Subcutaneous abdominal adipose tissue (tissue), 5 donors: ENCODE measurements around the gene RC3H2.
A peak's percentile ranks its signal among the peaks of the same experiment; 100 is the strongest.
"Not testable (repeated sequence)": the region's sequence is repeated elsewhere in the genome, so short reads cannot be mapped to it uniquely, and the experiment has no call there.

ENCODE experiments used
- H3K27ac ChIP-seq: one replicate; pipeline ENCODE4 v1.7.0; 2013; ENCODE audit warnings: low read depth, mild to moderate bottlenecking, inconsistent platforms, low read length, moderate library complexity
- H3K27me3 ChIP-seq, 5 donors: one replicate each; pipeline ENCODE4 v1.7.0; 2013; ENCODE audit warnings: low read length in 5 of 5, inconsistent platforms in 1 of 5; ENCODE audit not compliant: control insufficient read depth in 5 of 5, insufficient read depth in 4 of 5
- H3K36me3 ChIP-seq, 5 donors: one replicate each; pipeline ENCODE4 v1.7.0; 2013; ENCODE audit warnings: low read length in 5 of 5; ENCODE audit not compliant: control insufficient read depth in 5 of 5, insufficient read depth in 5 of 5
- H3K4me1 ChIP-seq, 5 donors: one replicate each; pipeline ENCODE4 v1.7.0; 2013; ENCODE audit warnings: low read length in 5 of 5, mild to moderate bottlenecking in 3 of 5, moderate library complexity in 1 of 5; ENCODE audit not compliant: control insufficient read depth in 5 of 5, insufficient read depth in 5 of 5
- H3K4me3 ChIP-seq, 5 donors: one replicate each; pipeline ENCODE4 v1.7.0; 2013; ENCODE audit warnings: low read length in 5 of 5, low read depth in 1 of 5
- H3K9ac ChIP-seq, 5 donors: one replicate each; pipeline ENCODE4 v1.7.0; 2013; ENCODE audit warnings: low read length in 5 of 5, mild to moderate bottlenecking in 4 of 5, moderate library complexity in 3 of 5
- H3K9me3 ChIP-seq, 5 donors: one replicate each; pipeline ENCODE4 v1.7.0; 2013; ENCODE audit warnings: low read length in 5 of 5; ENCODE audit not compliant: control insufficient read depth in 5 of 5
- donor health status: healthy.
- donor health status: healthy.
- donor health status: healthy.
- donor health status: healthy.
- donor health status: healthy.

The RC3H2 gene

DNA sequence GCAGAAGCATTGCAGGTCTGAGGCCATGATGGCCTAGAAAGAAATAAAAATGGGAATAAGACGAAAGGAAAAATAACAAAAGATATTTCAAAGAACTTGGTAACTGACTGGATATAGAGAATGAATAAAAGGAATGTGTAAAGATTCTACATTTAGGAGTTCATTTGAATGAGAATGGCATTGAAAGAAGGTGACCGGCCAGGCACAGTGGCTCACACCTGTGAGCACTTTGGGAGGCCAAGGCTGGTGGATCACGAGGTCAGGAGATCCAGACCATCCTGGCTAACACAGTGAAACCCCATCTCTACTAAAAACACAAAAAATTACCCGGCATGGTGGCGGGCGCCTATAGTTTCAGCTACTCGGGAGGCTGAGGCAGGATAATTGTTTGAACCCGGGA, 17.6 kb upstream of the RC3H2 start:
- Histone ChIP-seq H3K27ac (no peak overlapping the region), H3K4me3 (no peak overlapping the region), H3K4me1 (no peaks in the 10 kb centered on the region), H3K27me3 (no peaks in the 10 kb centered on the region), H3K36me3 (peaks cover 6 to 24% (median 9%) of the 10 kb centered on the region in 5 donors), H3K9ac (no peak overlapping the region), H3K9me3 (no peaks in the 10 kb centered on the region)

- H3K4me3 ChIP-seq: no peak overlapping the region
- H3K27ac ChIP-seq: no peak overlapping the region
- H3K36me3 ChIP-seq: peaks cover 6 to 24% (median 9%) of the 10 kb centered on the region in 5 donors
- peaks cover 0 to 5% (median 4%) of the 10 kb centered on the region in 5 donors for H3K4me1 ChIP-seq
- no peaks in the 10 kb centered on the region for H3K27me3 ChIP-seq
- no peak overlapping the region for H3K9ac ChIP-seq
- H3K9me3 ChIP-seq: no peaks in the 10 kb centered on the region
These were observed 13.2 kb upstream of the RC3H2 start for GRCh38 chr9:122918310-122918709.

GRCh38 chr9:122912964-122913673, 8.0 kb upstream of the RC3H2 start, which contains the start of gene ZBTB6:
Gene ZBTB6, minus strand, starts transcription at chr9:122913323. Its CDS starts 1,251 bp downstream, at chr9:122912072.
- peak within 1 kb of the TSS; percentile 94 to 99 (median 98) for H3K4me3 ChIP-seq
- peaks cover 0 to 18% (median 15%) of the 10 kb centered on the region in 5 donors for H3K4me1 ChIP-seq
- peaks cover 12 to 22% (median 16%) of the 10 kb centered on the region in 5 donors for H3K36me3 ChIP-seq
- H3K27me3 ChIP-seq: no peaks in the 10 kb centered on the region
- H3K9ac ChIP-seq: peak within 1 kb of the TSS; percentile 74 to 95 (median 83)
- no peaks in the 10 kb centered on the region for H3K9me3 ChIP-seq
- H3K27ac ChIP-seq: peak within 1 kb of the TSS; percentile 76

GRCh38 chr9:122912671-122912963, 7.5 kb upstream of the RC3H2 start:
- H3K4me1 ChIP-seq: peaks cover 0 to 18% (median 15%) of the 10 kb centered on the region in 5 donors
- H3K27me3 ChIP-seq: no peaks in the 10 kb centered on the region
- H3K27ac ChIP-seq: peak overlapping the region; percentile 76
- peaks cover 12 to 26% (median 16%) of the 10 kb centered on the region in 5 donors for H3K36me3 ChIP-seq
- peak overlapping the region; percentile 74 to 95 (median 83) for H3K9ac ChIP-seq
- H3K4me3 ChIP-seq: peak overlapping the region; percentile 94 to 99 (median 98)
- H3K9me3 ChIP-seq: no peaks in the 10 kb centered on the region

- H3K27ac ChIP-seq, H3K9ac ChIP-seq, H3K27me3 ChIP-seq, H3K9me3 ChIP-seq, H3K4me3 ChIP-seq: not testable (repeated sequence)
- Histone ChIP-seq H3K36me3 (peaks cover 6 to 17% (median 9%) of the 10 kb centered on the region in 5 donors), H3K4me1 (peaks cover 3 to 29% (median 22%) of the 10 kb centered on the region in 5 donors)
These were observed 963 bp upstream of the RC3H2 start for GRCh38 chr9:122906122-122906521.

GRCh38 chr9:122904466-122904822, 715 bp downstream of the RC3H2 start:
- peak overlapping the region; percentile 84 to 95 (median 88) for H3K4me3 ChIP-seq
- H3K27me3 ChIP-seq: no peaks in the 10 kb centered on the region
- peak overlapping the region; percentile 64 to 99 (median 93) for H3K9ac ChIP-seq
- H3K4me1 ChIP-seq: peaks cover 3 to 30% (median 22%) of the 10 kb centered on the region in 5 donors
- no peaks in the 10 kb centered on the region for H3K9me3 ChIP-seq
- peaks cover 0 to 5% (median 0%) of the 10 kb centered on the region in 5 donors for H3K36me3 ChIP-seq
- H3K27ac ChIP-seq: peak overlapping the region; percentile 84

DNA sequence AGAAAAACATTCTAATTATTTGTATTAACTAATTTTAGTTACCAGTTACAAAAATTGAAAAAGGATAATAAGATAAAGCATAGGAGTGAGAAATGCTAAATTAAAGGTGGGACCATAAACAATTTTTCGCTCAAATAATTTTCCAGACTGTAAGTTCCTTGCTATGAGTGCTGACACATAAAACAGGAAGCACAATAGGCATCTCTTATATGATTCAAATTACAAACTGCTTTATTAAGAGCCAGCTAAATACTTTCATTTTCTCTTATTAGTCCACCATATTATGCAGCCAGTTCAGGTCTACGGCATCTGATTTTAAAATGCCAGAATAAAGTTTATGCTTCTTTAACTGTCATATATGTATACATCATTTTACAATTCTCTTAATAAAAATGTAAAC, 4.4 kb downstream of the RC3H2 start:
- peak overlapping the region in 2 of 5 donors; percentile 20 to 52 for H3K9ac ChIP-seq
- no peaks in the 10 kb centered on the region for H3K27me3 ChIP-seq
- no peak overlapping the region for H3K27ac ChIP-seq
- H3K9me3 ChIP-seq: no peaks in the 10 kb centered on the region
- peaks cover 2 to 5% (median 5%) of the 10 kb centered on the region in 5 donors for H3K36me3 ChIP-seq
- H3K4me3 ChIP-seq: peak overlapping the region in 1 of 5 donors; percentile 23
- peaks cover 3 to 30% (median 22%) of the 10 kb centered on the region in 5 donors for H3K4me1 ChIP-seq

DNA sequence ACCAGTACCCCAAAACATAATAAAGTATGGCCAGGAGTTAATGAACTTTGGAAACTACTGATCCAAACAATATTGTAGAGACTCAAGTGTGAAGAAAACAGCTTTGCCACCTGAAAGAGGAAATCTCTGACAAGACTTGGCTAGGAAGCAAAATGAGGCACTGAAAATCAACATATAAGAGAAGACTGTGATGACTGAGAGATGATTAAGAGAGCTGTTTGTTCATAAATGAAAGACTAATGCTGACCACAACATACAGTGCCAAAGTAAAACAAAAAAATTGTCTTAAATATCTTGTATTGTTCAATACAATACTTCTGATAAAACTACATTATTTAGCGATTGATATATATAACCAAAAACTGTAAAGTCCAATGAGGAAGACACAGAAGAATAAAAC, 7.2 kb downstream of the RC3H2 start:
- Histone ChIP-seq H3K27me3 (no peaks in the 10 kb centered on the region), H3K9ac (peak overlapping the region in 2 of 5 donors; percentile 17 to 23), H3K9me3 (no peaks in the 10 kb centered on the region), H3K4me1 (peaks cover 0 to 8% (median 2%) of the 10 kb centered on the region in 5 donors), H3K36me3 (peaks cover 3 to 24% (median 12%) of the 10 kb centered on the region in 5 donors), H3K4me3 (no peak overlapping the region), H3K27ac (no peak overlapping the region)

DNA sequence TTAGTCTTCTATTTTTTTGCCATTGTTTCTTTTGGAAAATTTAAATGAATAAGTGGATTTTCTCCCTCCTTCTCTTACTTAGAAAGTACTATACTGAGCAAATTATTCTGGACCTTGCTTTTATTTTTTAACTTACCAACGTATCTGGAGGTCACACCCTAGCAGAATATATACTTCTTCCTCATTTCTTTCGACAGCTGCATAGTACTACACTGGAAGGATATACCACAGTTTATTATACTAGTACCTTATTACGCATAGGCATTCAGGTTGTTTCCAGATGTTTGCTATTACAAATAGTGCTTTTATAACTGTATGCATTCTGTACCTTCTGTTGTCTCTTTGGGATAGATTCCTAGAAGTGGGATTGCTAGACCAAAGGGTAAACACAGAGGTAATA, 16.7 kb downstream of the RC3H2 start:
- H3K36me3 ChIP-seq: peaks cover 22 to 61% (median 42%) of the 10 kb centered on the region in 5 donors

DNA sequence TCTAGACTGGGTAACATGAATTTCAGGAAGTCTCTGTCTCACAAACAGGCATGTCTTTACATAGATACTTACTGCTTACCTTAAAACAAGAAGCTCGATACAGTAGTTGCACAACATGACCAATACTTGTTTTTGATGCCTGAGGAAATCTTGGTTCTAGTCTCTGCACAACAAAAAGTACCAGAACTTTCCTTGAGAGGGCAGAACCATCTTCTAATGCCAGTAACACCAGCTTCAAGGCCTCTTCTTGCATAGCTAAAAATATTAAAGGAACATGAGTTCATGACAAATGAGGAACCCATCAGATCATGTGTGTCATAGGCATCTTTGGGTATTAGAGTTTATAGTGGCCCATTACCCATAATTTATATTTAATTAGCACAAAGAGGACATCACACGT, 22.0 kb downstream of the RC3H2 start:
- H3K36me3 ChIP-seq: peaks cover 34 to 77% (median 46%) of the 10 kb centered on the region in 5 donors
- H3K27ac ChIP-seq: no peak overlapping the region
- no peak overlapping the region for H3K9ac ChIP-seq
- no peak overlapping the region for H3K4me3 ChIP-seq
- no peaks in the 10 kb centered on the region for H3K4me1 ChIP-seq
- no peaks in the 10 kb centered on the region for H3K27me3 ChIP-seq
- H3K9me3 ChIP-seq: no peaks in the 10 kb centered on the region

More for the DNA sequence above, 16.7 kb downstream of the RC3H2 start:
- Histone ChIP-seq H3K4me3 (no peak overlapping the region), H3K4me1 (no peaks in the 10 kb centered on the region), H3K9ac (no peak overlapping the region), H3K9me3 (no peaks in the 10 kb centered on the region), H3K27ac (no peak overlapping the region), H3K27me3 (no peaks in the 10 kb centered on the region)
